HCT116 (cell line): ENCODE results near the gene GNAT1. TPM values are rescaled to one million over a fixed set of nuclear protein-coding genes. Genes with fewer than 3 reads are reported as not detected.
"Not testable (repeated sequence)": the region's sequence is repeated elsewhere in the genome, so short reads cannot be mapped to it uniquely, and the experiment has no call there.

ENCODE experiments used
- ATAC-seq: fragments of 200-7000 bp; cut with Tn5 transposase; 2 replicates; pipeline ENCODE4 v1.9.1; 2020; ENCODE audit warnings: mild to moderate bottlenecking, moderate library complexity
- BruUV-seq: library from RNA; stranded (reverse); fragments of 400-500 nt; replicated peaks from 2 replicates; lab custom pipeline; 2021; lab: Mats Ljungman, UMichigan
- CTCF ChIA-PET: fragments of 300-600 bp; sonication (Branson Sonifier 250); formaldehyde crosslinking; loops from one replicate; lab custom pipeline; 2021; ENCODE audit warnings: antibody characterized with exemption; lab: Charles Lee
- POLR2A ChIA-PET: fragments of 300-600, 350-600 bp; sonication (Branson Sonifier 250); formaldehyde crosslinking; loops from one replicate; lab custom pipeline; 2021; ENCODE audit warnings: antibody characterized with exemption; lab: Charles Lee
- RAD21 ChIA-PET, 2 experiments: fragments of 300-600 bp; sonication (Branson Sonifier 250); formaldehyde crosslinking; loops; one replicate each; lab custom pipeline; 2023; ENCODE audit warnings: low total read pairs in 2 of 2; ENCODE audit not compliant: uncharacterized antibody in 2 of 2, unreplicated experiment in 2 of 2, low non-redundant PET in 1 of 2; lab: Charles Lee
- DNase-seq: peaks from one replicate; pipeline ENCODE4 v3.0.0-alpha.2; 2010; ENCODE audit warnings: low read depth, low spot score
- H2AFZ ChIP-seq: fragments of 200-600 bp; shearing (Covaris generic), sonication (generic); 2 replicates; pipeline ENCODE4 v1.6.1; 2017; ENCODE audit warnings: low read depth, mixed run types, mixed read lengths, antibody characterized with exemption, low read length; ENCODE audit not compliant: poor library complexity, severe bottlenecking
- H3K27ac ChIP-seq: 2 replicates; pipeline ENCODE4 v1.5.1; 2012; ENCODE audit warnings: low read depth, low read length
- H3K27me3 ChIP-seq: fragments of 200-600 bp; sonication (generic); 2 replicates; pipeline ENCODE4 v1.6.1; 2016; ENCODE audit warnings: mixed run types, low read length, mixed read lengths; ENCODE audit not compliant: insufficient read depth
- H3K36me3 ChIP-seq, 2 experiments: fragments of 200-500 bp in 1 of 2; fragments of 200-600 bp in 1 of 2; sonication (Bioruptor generic) in 1 of 2; sonication (generic) in 1 of 2; 2 replicates each; pipeline versions ENCODE4 v1.5.1 to v1.6.1; 2014 to 2016; ENCODE audit warnings: low read length in 2 of 2, inconsistent platforms in 1 of 2, mixed read lengths in 1 of 2, mixed run types in 1 of 2; ENCODE audit not compliant: insufficient read depth in 2 of 2, control insufficient read depth in 1 of 2
- H3K4me1 ChIP-seq, 2 experiments: fragments of 200-600 bp in 1 of 2; sonication (generic) in 1 of 2; 2 replicates each; pipeline versions ENCODE4 v1.5.1 to v1.6.1; 2012 to 2017; ENCODE audit warnings: low read length in 2 of 2, inconsistent platforms in 1 of 2, mild to moderate bottlenecking in 1 of 2, mixed read lengths in 1 of 2, mixed run types in 1 of 2, moderate library complexity in 1 of 2; ENCODE audit not compliant: insufficient read depth in 2 of 2, control insufficient read depth in 1 of 2
- H3K4me2 ChIP-seq: fragments of 200-600 bp; sonication (generic); 2 replicates; pipeline ENCODE4 v1.6.1; 2017; ENCODE audit warnings: mixed run types, low read length, mixed read lengths
- H3K4me3 ChIP-seq, 2 experiments: fragments of 200-600 bp in 1 of 2; sonication (generic) in 1 of 2; replicated peaks in 1 of 2; 2 replicates each; pipeline ENCODE4 v1.5.1; 2011 to 2016; ENCODE audit warnings: low read length in 2 of 2, control low read depth in 1 of 2, low read depth in 1 of 2, mild to moderate bottlenecking in 1 of 2, mixed read lengths in 1 of 2, mixed run types in 1 of 2
- H3K79me2 ChIP-seq: fragments of 200-600 bp; sonication (generic); 2 replicates; pipeline ENCODE4 v1.6.1; 2017; ENCODE audit warnings: mild to moderate bottlenecking, mixed run types, low read length, moderate library complexity, mixed read lengths; ENCODE audit not compliant: insufficient read depth
- H3K9ac ChIP-seq: fragments of 200-600 bp; sonication (generic); 2 replicates; pipeline ENCODE4 v1.6.1; 2016; ENCODE audit warnings: low read length, mixed read lengths
- H3K9me2 ChIP-seq: fragments of 200-600 bp; sonication (generic), shearing (Covaris generic); 2 replicates; pipeline ENCODE4 v1.6.1; 2017; ENCODE audit warnings: mixed run types, mild to moderate bottlenecking, moderate library complexity; ENCODE audit not compliant: insufficient read depth
- H3K9me3 ChIP-seq, 2 experiments: fragments of 200-500 bp in 1 of 2; fragments of 200-600 bp in 1 of 2; sonication (Bioruptor generic) in 1 of 2; sonication (generic) in 1 of 2; 2 replicates each; pipeline ENCODE4 v1.6.1; 2014 to 2017; ENCODE audit warnings: low read length in 2 of 2, mixed read lengths in 2 of 2, inconsistent platforms in 1 of 2, low read depth in 1 of 2, mild to moderate bottlenecking in 1 of 2, mixed run types in 1 of 2, moderate library complexity in 1 of 2; ENCODE audit not compliant: control insufficient read depth in 1 of 2, insufficient read depth in 1 of 2
- H4K20me1 ChIP-seq: fragments of 200-600 bp; sonication (generic), shearing (Covaris generic); 2 replicates; pipeline ENCODE4 v1.6.1; 2017; ENCODE audit warnings: mixed run types, mild to moderate bottlenecking, moderate library complexity; ENCODE audit not compliant: insufficient read depth
- CEBPB ChIP-seq: IDR thresholded peaks from 2 replicates; pipeline ENCODE4 v1.6.1; 2012; ENCODE audit warnings: low read depth
- EGR1 ChIP-seq: IDR thresholded peaks from 2 replicates; pipeline ENCODE4 v1.6.1; 2012; ENCODE audit warnings: low read depth
- EZH2 ChIP-seq: fragments of 200-600 bp; sonication (generic); IDR thresholded peaks from 2 replicates; pipeline ENCODE4 v1.6.1; 2017; ENCODE audit warnings: antibody characterized with exemption, mixed run types
- EZH2phosphoT487 ChIP-seq: fragments of 200-600 bp; IDR thresholded peaks from 2 replicates; pipeline ENCODE4 v1.6.1; 2018; ENCODE audit warnings: antibody characterized with exemption, borderline replicate concordance
- JUND ChIP-seq: IDR thresholded peaks from 2 replicates; pipeline ENCODE4 v1.6.1; 2012
- MAX ChIP-seq: IDR thresholded peaks from 2 replicates; pipeline ENCODE4 v1.6.1; 2012
- POLR2A ChIP-seq: IDR thresholded peaks from 2 replicates; pipeline ENCODE4 v1.7.0; 2011; ENCODE audit warnings: borderline replicate concordance; ENCODE audit not compliant: insufficient read depth, insufficient read length; ENCODE audit errors: extremely low read depth
- POLR2AphosphoS5 ChIP-seq: IDR thresholded peaks from 2 replicates; pipeline ENCODE4 v1.6.1; 2011; ENCODE audit warnings: mild to moderate bottlenecking, low read depth, low read length, moderate library complexity
- RAD21 ChIP-seq: IDR thresholded peaks from 2 replicates; pipeline ENCODE4 v1.6.1; 2012; ENCODE audit warnings: low read depth, mild to moderate bottlenecking
- REST ChIP-seq: IDR thresholded peaks from 2 replicates; pipeline ENCODE4 v1.6.1; 2012; ENCODE audit warnings: low read depth
- YY1 ChIP-seq: IDR thresholded peaks from 2 replicates; pipeline ENCODE4 v1.6.1; 2011; ENCODE audit warnings: low read length, low read depth, moderate library complexity, mild to moderate bottlenecking; ENCODE audit not compliant: insufficient replicate concordance; ENCODE audit errors: extremely low read depth
- ZFX ChIP-seq: fragments of 450-650 bp; IDR thresholded peaks from 2 replicates; pipeline ENCODE4 v1.6.1; 2017
- intact Hi-C: fragments of 100-400 bp; cut with micrococcal nuclease; formaldehyde crosslinking; loops from 2 replicates; pipeline ENCODE4 v1.10.0; 2022
- total RNA-seq: library from RNA; stranded (reverse); gene quantifications from one replicate; pipeline ENCODE4 v1.2.1, GENCODE V29; 2021; ENCODE audit not compliant: unreplicated experiment
- TF ChIP-seq, protein P1 (sequence below): IDR thresholded peaks from 2 replicates; pipeline ENCODE4 v1.6.1; 2011; ENCODE audit warnings: mild to moderate bottlenecking, low read length, moderate library complexity; ENCODE audit not compliant: insufficient replicate concordance; ENCODE audit errors: extremely low read depth
- TF ChIP-seq, protein P2 (sequence below): IDR thresholded peaks from 2 replicates; pipeline ENCODE4 v1.6.1; 2012

GNAT1 gene
- total RNA-seq, 1 experiment from 2014 or later, result not detected

GRCh38 chr3:50210510-50211367 lies 19.3 kb downstream of the GNAT1 start:
- ChIA-PET CTCF (interaction anchor here (1.3 to 3.0 kb wide), 4 partner anchors 16 kb away, joined by 4 to 10 read pairs (median 7); no protein-coding TSS in a partner anchor), RAD21 (interaction anchor here in 1 of 2 experiments (0.6 kb wide), 1 partner anchor 61 kb away, joined by 7 read pairs; no protein-coding TSS in a partner anchor), POLR2A (interaction anchor here (0.6 to 1.2 kb wide), 2 partner anchors 16 to 71 kb away, joined by 3 read pairs; no protein-coding TSS in a partner anchor)
- peaks cover 3 to 12% of the 10 kb centered on the region in 2 experiments; a peak in 1 of 4 replicates for H3K4me1 ChIP-seq
- no peak overlapping the region for H3K9ac ChIP-seq
- DNase-seq, result no peak
- intact Hi-C loops, result no loop called here
- no peaks in the 10 kb centered on the region for H3K27me3 ChIP-seq
- TF ChIP-seq EZH2 (no peak), EZH2phosphoT487 (no peak), JUND (no peak), REST (no peak), MAX (no peak), RAD21 (no peak), EGR1 (no peak), POLR2A (no peak), CEBPB (no peak), YY1 (no peak), POLR2AphosphoS5 (no peak), ZFX (no peak)
- TF ChIP-seq, protein P1, sequence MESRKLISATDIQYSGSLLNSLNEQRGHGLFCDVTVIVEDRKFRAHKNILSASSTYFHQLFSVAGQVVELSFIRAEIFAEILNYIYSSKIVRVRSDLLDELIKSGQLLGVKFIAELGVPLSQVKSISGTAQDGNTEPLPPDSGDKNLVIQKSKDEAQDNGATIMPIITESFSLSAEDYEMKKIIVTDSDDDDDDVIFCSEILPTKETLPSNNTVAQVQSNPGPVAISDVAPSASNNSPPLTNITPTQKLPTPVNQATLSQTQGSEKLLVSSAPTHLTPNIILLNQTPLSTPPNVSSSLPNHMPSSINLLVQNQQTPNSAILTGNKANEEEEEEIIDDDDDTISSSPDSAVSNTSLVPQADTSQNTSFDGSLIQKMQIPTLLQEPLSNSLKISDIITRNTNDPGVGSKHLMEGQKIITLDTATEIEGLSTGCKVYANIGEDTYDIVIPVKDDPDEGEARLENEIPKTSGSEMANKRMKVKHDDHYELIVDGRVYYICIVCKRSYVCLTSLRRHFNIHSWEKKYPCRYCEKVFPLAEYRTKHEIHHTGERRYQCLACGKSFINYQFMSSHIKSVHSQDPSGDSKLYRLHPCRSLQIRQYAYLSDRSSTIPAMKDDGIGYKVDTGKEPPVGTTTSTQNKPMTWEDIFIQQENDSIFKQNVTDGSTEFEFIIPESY, result no peak
- TF ChIP-seq, protein P2, sequence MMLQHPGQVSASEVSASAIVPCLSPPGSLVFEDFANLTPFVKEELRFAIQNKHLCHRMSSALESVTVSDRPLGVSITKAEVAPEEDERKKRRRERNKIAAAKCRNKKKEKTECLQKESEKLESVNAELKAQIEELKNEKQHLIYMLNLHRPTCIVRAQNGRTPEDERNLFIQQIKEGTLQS, result no peak
- no TSS peak for BruUV-seq
- H3K9me2 ChIP-seq, result no peaks in the 10 kb centered on the region
- H3K9me3 ChIP-seq, result no peaks in the 10 kb centered on the region
- H3K27ac ChIP-seq, result no peak overlapping the region; the same call in 1 of the 2 replicates
- no peak for ATAC-seq
- no peaks in the 10 kb centered on the region for H3K79me2 ChIP-seq
- no peak overlapping the region for H2AFZ ChIP-seq
- H3K4me2 ChIP-seq, result no peak overlapping the region
- no peaks in the 10 kb centered on the region for H4K20me1 ChIP-seq
- H3K4me3 ChIP-seq, result no peak overlapping the region
- no peaks in the 10 kb centered on the region for H3K36me3 ChIP-seq

GRCh38 chr3:50211368-50211717 lies 19.9 kb downstream of the GNAT1 start:
- H4K20me1 ChIP-seq, H3K79me2 ChIP-seq, H3K27ac ChIP-seq, H3K27me3 ChIP-seq, H3K9me3 ChIP-seq, H3K9me2 ChIP-seq, H3K36me3 ChIP-seq, BruUV-seq, H2AFZ ChIP-seq, H3K4me1 ChIP-seq, H3K4me2 ChIP-seq, ATAC-seq, intact Hi-C loops, RAD21 ChIA-PET, DNase-seq, H3K9ac ChIP-seq, H3K4me3 ChIP-seq: not testable (repeated sequence)
- POLR2A ChIA-PET, result interaction anchor here (0.6 to 1.2 kb wide), 3 partner anchors 16 to 70 kb away, joined by 3 read pairs; no protein-coding TSS in a partner anchor
- CTCF ChIA-PET, result interaction anchor here (0.7 to 2.2 kb wide), 4 partner anchors 15 to 87 kb away, joined by 3 to 8 read pairs (median 5); no protein-coding TSS in a partner anchor
